SKM-1 (cell line): Measurements from ENCODE around the gene GORASP1.

Experiments used
- DNase-seq: peaks from one replicate; lab custom pipeline; 2025; ENCODE audit not compliant: unreplicated experiment; lab: John Stamatoyannopoulos, UW

Gene GORASP1

DNA sequence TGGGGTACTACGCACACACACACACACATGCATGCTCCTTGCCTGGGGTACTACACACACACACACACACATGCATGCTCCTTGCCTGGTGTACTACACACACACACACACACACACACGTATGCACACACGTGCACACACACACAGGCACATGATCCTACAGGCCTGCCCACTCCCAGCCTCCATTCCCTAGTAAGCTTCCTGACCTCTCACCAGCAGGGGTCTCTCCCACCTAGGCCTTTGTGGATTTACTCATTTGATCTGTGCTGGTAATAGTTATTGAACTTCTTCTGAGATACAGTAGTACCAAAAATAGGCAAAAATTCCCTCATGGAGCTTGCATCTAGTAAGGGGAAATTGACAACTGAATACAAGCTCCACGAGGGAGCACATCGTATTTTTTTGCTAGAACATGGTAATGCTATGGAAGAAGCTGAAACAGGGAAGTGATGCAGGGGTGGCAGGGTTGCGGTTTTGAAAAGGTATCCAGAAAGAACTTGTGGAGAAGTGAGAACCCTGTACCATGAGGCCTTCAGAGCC is 19.2 kb upstream of the GORASP1 start:
- DNase-seq = peak; percentile 45

DNA sequence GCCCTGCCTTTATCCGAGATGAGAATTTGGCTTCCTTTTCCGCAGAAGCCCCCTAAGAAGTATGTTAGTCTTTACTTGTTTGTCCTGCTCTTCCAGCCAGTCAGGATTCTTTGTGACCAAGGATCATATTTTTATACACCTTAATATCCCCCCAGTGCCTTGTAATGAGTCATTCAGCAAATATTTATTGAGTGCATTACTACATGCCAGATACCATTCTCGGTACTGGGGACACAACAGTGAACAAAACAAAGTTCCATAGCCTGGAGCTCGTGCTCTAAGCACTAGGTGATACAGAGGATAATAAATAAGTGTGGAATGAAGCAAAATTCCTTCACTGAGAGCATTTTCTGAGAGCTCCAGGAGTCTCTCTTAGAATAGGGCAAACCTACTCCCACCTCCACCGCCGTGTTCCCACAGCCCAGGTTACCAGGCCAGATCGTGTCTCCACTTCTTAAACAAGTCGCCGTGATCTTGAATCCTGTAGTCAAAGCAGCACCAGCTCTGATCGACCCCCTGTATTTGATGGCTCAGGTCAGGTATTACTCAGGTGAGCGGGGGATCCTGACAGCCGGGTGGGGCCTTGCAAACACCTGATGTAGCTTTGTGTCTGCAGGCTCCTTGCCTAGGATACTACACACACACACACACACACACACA is 18.5 kb upstream of the GORASP1 start:
- DNase-seq = no peak

DNA sequence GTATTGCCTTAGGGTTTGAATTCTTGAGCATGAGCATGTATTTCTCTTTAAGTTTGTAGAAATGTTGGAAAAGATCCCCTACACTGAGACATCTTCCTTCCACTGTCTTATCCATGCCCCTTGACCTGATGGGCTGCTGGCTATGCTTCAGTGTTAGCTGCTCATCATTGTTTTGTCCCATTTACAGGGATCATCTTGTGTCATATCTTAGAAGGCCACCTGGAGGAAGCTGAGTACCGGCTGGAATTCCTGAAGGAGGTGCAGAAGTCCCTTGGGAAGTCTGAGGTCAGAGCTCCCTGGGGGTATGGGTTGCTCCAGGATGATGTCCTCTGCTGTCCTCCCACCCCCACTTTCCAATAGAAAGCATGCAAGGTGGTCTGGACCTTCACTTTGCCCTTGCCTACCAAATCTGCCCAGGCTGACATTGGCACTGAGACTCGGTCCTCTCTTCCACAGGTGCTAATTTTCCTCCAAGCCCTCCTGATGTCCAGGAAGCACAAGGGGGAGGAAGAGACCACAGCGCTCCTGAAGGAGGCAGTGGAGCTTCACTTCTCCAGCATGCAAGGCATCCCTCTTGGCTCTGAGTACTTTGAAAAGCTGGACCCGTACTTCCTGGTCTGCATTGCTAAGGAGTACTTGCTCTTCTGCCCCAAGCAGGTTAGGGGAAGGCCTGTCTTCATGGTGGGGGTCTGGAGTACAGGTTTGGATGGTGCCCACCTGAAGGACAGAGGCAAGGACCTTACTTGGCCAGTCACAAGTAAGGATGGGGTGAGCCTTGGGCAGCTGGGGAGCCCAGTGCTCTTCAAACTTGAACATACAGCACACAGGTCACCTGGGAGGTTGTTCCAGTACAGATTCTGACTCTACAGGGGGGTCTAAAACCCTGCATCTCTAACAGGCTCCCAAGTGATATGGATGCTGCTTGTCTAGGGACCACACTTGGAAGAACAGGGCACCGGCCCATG is 17.7 kb upstream of the GORASP1 start:
- DNase-seq = no peak

DNA sequence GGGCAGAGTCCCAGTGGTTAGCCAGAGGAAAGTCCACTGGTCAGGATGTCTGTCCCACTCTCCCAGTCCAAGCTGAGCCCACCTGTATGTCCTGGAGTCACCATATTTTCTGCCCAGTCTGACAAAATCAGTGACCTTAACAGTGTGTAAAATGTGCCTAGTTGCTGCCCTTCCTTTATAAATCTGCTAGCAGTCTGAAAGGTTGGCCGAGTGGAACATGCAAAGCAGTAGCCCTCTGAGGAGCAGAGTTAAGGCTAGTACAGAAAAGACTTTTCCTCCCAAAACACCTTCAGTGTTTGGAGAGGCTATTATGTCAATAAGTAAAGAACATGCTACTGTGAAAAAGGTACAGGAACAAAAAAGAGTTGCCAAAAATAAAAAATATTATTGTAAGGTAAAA is 15.4 kb upstream of the GORASP1 start:
- DNase-seq = no peak

DNA sequence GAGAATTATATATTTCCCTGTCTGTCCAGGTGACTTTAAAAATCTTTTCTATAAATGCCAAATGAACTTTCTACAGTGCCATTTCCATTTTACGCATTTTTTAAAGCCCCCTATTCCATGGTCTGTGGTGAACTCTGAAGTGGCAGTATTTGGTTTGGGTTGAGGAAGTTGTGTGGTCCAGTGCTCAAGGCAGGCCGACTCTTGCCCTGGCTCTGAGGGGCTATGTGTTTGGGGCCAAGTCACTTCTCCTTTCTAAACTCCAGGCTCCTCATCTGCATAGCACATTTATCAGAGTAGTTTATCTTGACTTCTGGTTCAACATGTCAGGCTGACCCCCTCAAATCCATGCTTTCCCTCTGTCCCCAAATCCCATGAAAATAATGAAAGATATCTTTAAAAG is 14.2 kb upstream of the GORASP1 start:
- peak; percentile 35 for DNase-seq

DNA sequence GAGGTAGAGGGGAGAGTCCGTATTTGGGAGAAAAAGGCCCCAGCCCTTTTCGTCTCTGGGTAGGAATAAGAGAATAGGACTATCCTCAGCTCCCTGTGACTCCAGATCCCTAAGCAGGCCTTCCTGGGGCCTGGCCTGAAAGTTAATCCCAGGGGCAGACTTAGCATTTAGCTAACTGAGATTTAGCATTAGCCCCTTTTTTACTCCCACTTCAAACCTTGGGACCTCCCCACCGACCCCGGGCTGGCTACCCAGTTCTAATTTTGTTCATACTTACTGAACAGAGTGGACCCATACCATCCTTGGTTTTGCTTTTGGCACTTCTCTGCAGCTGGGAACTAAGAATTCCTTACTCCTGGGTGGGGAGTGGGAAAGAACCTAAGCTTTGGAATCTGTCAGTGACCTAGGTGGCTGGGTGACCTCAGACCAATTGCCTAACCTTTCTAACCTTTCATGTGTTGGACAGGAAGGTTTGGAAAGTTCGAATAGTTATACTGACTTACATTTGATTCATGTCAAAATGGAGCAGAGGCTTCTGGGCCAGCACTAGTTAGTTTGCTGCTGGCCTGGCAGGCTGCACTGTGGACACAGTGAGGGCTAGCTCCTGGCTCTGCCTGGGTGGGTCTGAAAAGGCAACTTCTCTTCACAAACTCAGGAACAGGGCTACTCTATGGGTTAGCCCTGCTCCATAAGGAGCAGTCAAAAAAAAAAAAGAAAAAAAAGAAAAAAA is 11.7 kb upstream of the GORASP1 start:
- DNase-seq = no peak

DNA sequence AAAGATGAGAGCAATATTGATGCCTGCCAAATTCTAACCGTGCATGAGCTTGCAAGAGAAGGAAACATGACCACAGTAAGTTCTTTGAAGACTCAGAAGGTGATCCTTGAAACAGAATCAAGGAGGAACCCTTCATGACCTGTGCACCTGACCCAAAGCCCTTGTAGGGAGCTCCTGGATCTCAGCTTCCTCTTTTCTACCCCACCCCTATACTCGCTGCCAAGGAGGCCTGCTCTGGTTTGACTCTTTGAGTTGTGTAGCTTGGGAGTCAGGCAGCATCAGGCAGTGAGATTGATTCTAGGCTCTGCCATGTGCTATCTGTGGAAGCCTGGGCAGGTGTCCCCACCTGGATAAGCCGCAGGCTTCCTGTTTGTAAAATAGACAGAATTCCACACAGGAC is 10.7 kb upstream of the GORASP1 start:
- no peak for DNase-seq

DNA sequence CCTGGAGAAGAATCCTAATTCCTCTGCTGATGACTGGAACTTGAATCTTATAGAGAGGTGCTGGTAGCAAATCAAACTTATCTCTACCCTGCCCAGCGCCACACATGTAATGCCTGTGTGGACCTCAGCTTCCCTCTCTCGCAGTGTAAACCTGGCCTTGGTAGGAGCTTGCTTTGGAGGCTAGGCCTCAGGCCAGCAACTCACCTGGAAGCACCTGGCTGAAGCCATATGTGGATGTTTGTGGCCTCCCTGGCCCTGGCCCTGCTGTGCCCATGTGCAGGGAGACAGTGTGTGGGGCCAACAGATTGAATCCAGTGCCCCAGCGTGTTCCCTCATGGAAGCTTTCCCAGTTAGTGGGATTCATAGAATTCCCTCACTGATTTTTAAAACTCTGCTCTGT is 8.4 kb upstream of the GORASP1 start:
- no peak for DNase-seq

DNA sequence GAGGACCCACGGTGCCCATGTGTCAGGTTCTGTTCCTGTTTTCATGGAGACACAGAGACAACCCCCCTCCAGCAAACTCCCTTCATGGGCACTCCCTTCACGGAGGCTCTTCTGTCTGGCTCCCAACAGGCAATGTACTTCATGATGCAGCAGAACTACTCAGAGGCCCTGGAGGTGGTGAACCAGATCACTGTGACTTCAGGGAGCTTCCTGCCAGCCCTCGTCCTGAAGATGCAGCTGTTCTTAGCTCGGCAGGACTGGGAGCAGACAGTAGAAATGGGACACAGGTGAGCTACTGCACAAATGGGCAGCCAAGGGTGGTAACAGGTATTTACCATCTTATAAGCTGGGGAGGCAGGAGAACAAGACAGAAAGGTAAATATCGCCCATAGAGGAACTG is 7.0 kb upstream of the GORASP1 start:
- DNase-seq = no peak

DNA sequence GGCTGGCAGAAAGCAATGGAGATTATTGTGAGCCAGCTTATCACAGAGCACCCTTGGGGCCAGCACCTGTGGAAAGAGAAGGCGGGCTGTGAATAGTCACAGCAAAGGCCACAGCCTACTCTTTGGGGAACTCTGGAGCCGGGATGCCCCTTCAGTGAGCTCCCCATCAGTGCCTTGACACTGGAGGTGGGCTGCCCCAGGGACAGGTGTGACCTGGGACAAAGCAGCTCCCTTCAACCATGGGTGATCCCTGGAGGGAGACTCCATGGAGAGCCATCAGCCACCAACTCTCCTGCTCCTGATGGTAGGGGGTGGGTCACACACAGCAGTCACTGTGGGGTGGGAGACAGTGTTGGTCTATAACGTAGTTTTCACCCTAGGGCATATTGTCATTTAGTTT is 5.9 kb upstream of the GORASP1 start:
- no peak for DNase-seq

DNA sequence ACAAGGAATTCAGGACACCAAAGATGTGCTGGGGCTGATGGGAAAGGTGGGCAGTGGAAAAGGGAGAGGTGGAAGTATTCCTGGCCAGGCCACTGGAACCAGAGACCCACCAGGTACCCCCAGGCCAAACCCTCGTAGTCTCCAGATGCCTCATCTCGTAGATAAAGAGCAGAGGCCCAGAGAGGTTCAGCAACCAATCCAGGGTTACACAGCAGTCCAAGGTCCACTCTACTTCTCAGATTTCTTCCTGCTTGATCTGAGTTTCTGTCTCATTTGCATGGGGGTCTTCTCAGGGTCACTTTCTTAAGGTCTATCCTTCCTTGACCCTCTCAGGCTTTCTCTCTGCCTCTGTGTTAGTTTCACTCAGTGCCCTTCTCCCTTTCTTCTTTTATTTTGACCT is 5.1 kb upstream of the GORASP1 start:
- no peak for DNase-seq

DNA sequence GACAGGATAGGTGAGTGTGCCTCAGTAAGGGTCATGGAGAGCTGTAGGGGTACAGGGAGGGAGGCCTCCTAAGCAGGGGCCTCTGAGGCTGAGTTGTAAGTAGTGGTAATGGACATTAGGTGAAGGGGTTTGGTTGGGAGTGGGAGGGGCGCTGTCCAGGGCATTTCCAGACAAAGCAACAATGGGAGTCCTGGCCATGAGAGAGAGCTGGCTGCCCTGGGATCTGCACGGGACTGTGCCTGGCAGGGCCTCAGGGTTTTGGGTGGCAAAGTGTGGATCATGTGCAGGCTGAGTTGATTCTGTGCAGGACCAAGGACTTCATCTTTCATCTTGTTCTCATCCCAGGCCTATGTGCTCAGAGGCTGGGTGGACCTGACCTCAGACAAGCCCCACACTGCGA is 4.7 kb upstream of the GORASP1 start:
- no peak for DNase-seq

DNA sequence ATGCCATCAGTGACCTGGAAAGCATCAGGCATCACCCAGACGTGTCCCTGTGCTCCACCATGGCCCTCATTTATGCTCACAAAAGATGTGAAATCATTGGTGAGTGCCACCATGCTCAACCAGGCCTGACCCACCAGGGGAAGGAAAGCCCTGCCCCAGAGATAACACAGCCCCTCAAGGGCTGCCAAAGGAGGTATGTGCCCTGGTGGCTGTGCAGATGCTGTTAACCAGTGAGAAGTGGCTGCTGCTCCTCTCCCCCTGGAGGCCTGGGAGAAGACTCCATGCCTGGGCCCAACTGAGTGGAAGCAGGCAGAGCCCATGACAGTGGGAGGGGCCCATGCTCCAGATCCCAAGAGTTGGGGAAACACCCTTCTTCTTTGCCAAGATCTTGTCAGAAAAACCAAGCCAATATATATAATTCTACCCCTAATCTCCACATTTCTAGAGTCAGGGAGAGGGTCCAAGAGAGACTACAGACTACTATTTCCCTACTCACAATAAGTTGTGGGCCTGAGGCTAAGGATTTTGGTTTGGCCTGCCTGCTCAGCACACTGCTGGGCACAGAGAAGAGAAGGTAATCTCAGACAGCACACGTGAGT is 2.7 kb upstream of the GORASP1 start:
- no peak for DNase-seq

DNA sequence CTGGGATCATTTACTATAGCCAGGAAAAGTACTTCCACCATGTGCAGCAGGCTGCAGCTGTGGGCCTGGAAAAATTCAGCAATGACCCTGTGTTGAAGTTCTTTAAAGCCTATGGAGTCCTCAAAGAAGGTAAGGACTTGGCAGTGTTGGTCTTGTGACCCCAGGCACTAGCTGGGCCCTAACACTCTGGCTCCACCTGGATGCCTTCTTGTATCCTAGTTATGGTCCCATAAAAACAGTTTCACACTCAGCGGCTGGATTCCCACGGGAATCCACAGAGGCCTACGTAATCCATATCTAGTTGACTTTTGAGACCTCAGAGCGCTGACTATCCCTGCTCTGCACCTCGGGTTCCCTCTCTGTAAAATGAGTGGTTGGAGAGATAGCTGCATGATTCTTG is 1.7 kb upstream of the GORASP1 start:
- DNase-seq = no peak

DNA sequence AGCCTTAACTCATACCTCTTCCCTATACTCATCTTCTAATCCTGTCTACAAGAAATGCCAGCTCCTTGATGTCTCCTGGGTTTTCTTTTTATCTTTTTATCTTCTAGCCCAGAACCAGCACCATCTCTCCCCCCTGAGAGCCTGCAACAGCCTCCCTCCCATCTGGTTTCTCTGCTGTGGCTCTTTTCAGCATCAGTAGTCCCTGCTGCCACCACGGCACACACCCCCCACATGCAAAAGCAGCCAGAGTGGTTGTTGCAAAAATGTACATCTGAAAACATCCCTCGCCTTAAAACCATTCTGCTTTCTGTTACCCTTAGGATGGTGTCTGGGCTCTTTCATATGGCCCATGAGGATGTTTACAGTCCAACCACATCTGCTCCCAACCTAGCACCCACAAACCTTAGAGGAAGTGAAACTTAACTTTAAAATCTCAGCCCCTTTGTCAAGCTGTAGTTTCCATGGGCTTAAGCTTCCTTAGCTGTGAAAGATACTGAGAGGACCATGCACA is 828 bp upstream of the GORASP1 start:
- DNase-seq = no peak

DNA sequence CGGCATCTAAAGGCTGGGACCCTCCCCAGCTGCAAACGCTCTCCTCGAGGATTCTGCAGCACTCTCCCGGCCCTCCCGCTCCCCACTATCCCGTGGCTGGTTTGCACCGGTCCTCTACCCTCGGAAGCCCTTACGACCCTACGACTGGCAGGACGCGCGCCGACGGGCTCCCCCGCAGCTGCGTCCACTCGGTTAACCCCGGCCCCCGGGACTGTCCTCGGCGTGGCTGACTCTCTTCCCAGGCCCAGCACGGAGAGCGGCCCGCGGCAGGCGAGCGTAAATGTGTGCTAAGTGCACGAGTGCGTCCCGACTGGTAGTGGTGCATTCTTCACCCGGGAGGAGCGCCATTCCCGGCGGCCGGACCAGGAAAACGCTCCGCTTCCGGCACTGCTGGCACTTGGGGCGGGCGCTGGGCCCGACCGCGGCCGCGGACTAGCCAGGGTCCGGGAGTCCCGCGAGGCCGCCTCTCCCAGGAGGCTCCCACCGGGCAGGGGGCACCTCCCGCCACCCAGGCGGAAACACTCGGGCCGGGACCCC is 508 bp downstream of the GORASP1 start:
- DNase-seq = no peak

DNA sequence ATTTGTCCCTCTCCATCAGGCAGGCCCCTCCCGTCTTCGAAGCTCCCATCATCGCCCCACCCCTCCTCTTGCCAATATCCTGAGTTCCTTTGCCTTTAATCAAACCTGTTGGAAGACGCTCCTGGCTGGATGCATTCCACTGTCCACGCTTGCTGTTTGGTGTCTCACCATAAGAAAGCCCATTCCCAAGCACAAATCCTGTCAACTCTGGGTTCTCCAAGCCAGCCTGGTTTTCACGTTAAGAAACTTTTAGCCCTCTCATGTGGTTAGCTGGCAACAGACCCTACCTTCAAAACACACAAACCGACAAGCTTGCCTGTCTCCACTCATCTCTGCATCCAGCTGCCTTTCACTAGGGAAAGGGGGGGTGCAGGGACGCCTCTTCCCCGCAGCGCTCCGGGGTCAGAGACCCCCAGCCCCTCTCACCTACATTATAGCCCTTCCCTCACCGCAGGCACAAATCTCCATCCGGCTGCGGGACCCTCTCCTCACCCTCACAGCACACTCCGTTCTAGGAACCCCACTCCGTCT is 1.1 kb downstream of the GORASP1 start:
- DNase-seq = no peak

DNA sequence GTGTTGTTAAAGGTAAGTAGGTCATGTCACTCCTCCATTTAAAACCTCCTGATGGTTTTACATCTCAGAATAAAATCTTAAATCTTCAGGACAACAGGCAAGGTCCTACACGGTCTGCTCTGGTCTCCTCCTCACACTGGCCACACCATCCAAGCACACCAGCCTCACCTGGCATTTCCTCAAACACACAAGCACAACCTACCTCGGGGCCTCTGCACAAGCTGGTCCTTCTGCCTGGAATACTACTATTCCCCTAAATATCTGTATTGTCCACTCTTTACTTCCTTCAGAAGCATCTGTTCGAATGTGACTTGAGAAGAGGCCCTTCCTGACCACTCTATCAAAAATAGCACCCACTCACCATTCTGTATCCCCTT is 1.8 kb downstream of the GORASP1 start:
- DNase-seq = no peak

DNA sequence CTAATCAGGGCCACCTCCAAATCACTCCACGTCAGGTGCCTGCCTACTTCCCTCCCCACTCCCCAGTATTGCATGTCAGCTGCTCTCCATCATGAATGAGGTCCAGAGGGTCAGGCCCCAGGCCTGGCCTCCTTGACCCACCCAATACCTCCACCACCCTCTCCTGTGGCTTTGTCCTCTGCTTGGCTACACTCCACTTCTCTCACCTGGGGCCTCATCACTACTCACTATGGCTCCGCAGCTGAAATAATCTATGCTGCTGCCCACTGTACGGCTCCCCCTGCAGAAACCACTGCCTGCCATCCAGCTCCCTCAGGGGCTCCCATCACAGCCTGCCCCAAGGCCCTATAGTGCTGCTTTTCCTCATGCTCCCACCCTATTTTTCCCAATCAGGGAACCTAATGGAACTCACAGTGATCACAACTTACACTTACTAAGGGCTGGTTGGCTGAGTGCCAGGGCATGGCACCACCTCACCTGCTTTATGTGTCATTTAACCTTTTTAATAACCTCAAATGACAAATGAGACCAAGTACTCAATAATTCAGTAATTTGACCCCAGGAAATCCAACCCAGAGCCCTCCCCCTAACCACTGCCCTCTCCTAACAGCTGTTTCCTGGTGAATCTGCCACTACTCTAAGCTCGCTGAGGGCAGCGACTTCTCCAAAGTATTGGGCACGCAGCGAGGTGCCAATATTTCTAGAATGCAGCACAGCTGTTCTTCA is 2.3 kb downstream of the GORASP1 start:
- no peak for DNase-seq
